Measurements from ENCODE around the gene FAM78B. TPM values are rescaled to one million over a fixed set of nuclear protein-coding genes. Genes with fewer than 3 reads are reported as not detected.

The FAM78B gene
- polyA plus RNA-seq, 1 experiment = 0.25 TPM

- ChIA-PET CTCF (interaction anchor here (2.3 kb wide), 1 partner anchor 241 kb away, joined by 6 read pairs; no protein-coding TSS in a partner anchor), POLR2A (interaction anchor here (0.7 kb wide), 1 partner anchor 437 kb away, joined by 6 read pairs; no protein-coding TSS in a partner anchor)
- no peak for TF ChIP-seq CTCF (IDR thresholded peaks at IDR 0.05; ENCODE audit: insufficient read depth, low read depth, low read length)
- DNase-seq (ENCODE audit: low read depth) = no peak
- H3K36me3 ChIP-seq (ENCODE audit: control insufficient read depth, insufficient read depth, low read length) = no peaks in the 10 kb centered on the region
- peaks cover 11% of the 10 kb centered on the region for H3K27me3 ChIP-seq (ENCODE audit: control insufficient read depth, insufficient read depth, low read length)
- H3K4me3 ChIP-seq (ENCODE audit: low read depth, low read length) = peak overlapping the region; percentile 59
These were observed 488 bp downstream of the FAM78B start for GRCh38 chr1:166166329-166166697.

GRCh38 chr1:166165661-166166328 is 1.0 kb downstream of the FAM78B start:
- no peak for TF ChIP-seq CTCF (IDR thresholded peaks at IDR 0.05; ENCODE audit: insufficient read depth, low read depth, low read length)
- DNase-seq (ENCODE audit: low read depth) = no peak
- H3K27me3 ChIP-seq (ENCODE audit: control insufficient read depth, insufficient read depth, low read length) = peaks cover 11% of the 10 kb centered on the region
- H3K36me3 ChIP-seq (ENCODE audit: control insufficient read depth, insufficient read depth, low read length) = no peaks in the 10 kb centered on the region
- POLR2A ChIA-PET = no interaction called here
- CTCF ChIA-PET = interaction anchor here (2.3 kb wide), 1 partner anchor 241 kb away, joined by 6 read pairs; no protein-coding TSS in a partner anchor
- no peak overlapping the region; the same call in 1 of the 2 replicates for H3K4me3 ChIP-seq (ENCODE audit: low read depth, low read length)

GRCh38 chr1:166164995-166165660 is 1.7 kb downstream of the FAM78B start:
- DNase-seq (ENCODE audit: low read depth) = no peak
- H3K36me3 ChIP-seq (ENCODE audit: control insufficient read depth, insufficient read depth, low read length) = no peaks in the 10 kb centered on the region
- peaks cover 11% of the 10 kb centered on the region for H3K27me3 ChIP-seq (ENCODE audit: control insufficient read depth, insufficient read depth, low read length)
- TF ChIP-seq CTCF (IDR thresholded peaks at IDR 0.05; ENCODE audit: insufficient read depth, low read depth, low read length) = peak; percentile 59
- no peak overlapping the region for H3K4me3 ChIP-seq (ENCODE audit: low read depth, low read length)
- ChIA-PET POLR2A (no interaction called here), CTCF (interaction anchor here (0.6 to 2.3 kb wide), 3 partner anchors 215 to 240 kb away, joined by 3 to 6 read pairs (median 3); no protein-coding TSS in a partner anchor)

GRCh38 chr1:166164646-166164994 is 2.2 kb downstream of the FAM78B start:
- CTCF ChIA-PET = interaction anchor here (0.6 to 2.3 kb wide), 3 partner anchors 214 to 240 kb away, joined by 3 to 6 read pairs (median 3); no protein-coding TSS in a partner anchor
- POLR2A ChIA-PET = no interaction called here
- Histone ChIP-seq H3K27me3 (ENCODE audit: control insufficient read depth, insufficient read depth, low read length) (peaks cover 11% of the 10 kb centered on the region), H3K4me3 (ENCODE audit: low read depth, low read length) (no peak overlapping the region), H3K36me3 (ENCODE audit: control insufficient read depth, insufficient read depth, low read length) (no peaks in the 10 kb centered on the region)
- no peak for DNase-seq (ENCODE audit: low read depth)
- TF ChIP-seq CTCF (IDR thresholded peaks at IDR 0.05; ENCODE audit: insufficient read depth, low read depth, low read length) = no peak

GRCh38 chr1:166159656-166160055 is 7.1 kb downstream of the FAM78B start:
- TF ChIP-seq CTCF (IDR thresholded peaks at IDR 0.05; ENCODE audit: insufficient read depth, low read depth, low read length) = no peak
- Histone ChIP-seq H3K36me3 (ENCODE audit: control insufficient read depth, insufficient read depth, low read length) (no peaks in the 10 kb centered on the region), H3K4me3 (ENCODE audit: low read depth, low read length) (no peak overlapping the region), H3K27me3 (ENCODE audit: control insufficient read depth, insufficient read depth, low read length) (peaks cover 2% of the 10 kb centered on the region; the same call in 1 of the 2 replicates)
- POLR2A ChIA-PET = no interaction called here
- DNase-seq (ENCODE audit: low read depth) = no peak
- CTCF ChIA-PET = no interaction called here

All from BJ (cell line).